ENCODE measurements around the gene CALN1. TPM values are rescaled to one million over a fixed set of nuclear protein-coding genes. Genes with fewer than 3 reads are reported as not detected.

The CALN1 gene
- total and polyA plus RNA-seq, 2 of the 8 experiments (the other 6 are each of a cell fraction or from before 2014, with no cell fraction given), result 6.4 to 15.2 TPM

DNA sequence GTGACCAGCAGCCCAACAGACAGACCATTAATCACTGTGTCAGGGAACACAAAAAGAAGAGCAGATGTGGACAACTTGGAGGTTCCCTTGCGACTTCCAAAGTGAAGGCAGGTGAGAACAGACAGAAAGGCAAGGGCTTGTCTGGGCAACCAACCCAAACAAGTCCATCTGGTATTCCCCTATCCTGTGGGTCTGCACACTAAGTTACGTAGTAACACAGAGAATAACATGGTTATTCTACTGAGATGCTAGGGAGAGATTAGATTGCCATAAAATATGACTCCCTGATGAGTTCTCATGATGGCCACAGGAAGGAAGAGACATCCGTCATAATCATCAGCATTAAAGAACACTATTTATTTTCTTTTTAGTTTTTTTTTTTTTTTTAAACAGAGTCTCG, 252.2 kb downstream of the CALN1 start:
- Histone ChIP-seq H2BK15ac (ENCODE audit: low read length) (no peak overlapping the region), H3K27ac (ENCODE audit: low read depth, low read length) (no peak overlapping the region), H3K9me3 (ENCODE audit: insufficient read depth in 2 of 2, low read depth in 1 of 2, low read length in 1 of 2) (peaks cover 3 to 19% of the 10 kb centered on the region in 2 experiments; a peak in 3 of 4 replicates), H4K91ac (replicated peaks; ENCODE audit: insufficient read length, low read length) (no peak overlapping the region), H2BK12ac (ENCODE audit: low read depth, low read length) (no peak overlapping the region), H4K8ac (ENCODE audit: extremely low read depth, insufficient read depth, low read length) (no peak overlapping the region), H3K23me2 (ENCODE audit: low read depth, low read length) (no peaks in the 10 kb centered on the region; the same call in 1 of the 2 replicates), H2AFZ (ENCODE audit: low read length) (no peak overlapping the region), H2AK5ac (ENCODE audit: low read depth, low read length) (no peak overlapping the region), H3K4ac (replicated peaks; ENCODE audit: insufficient read length, low read depth, low read length) (no peak overlapping the region), H3K4me3 (ENCODE audit: extremely low read depth in 1 of 4, insufficient read depth in 2 of 4, low read depth in 3 of 4, low read length in 4 of 4) (no peak overlapping the region), H2BK5ac (ENCODE audit: low read depth, low read length) (no peak overlapping the region), H3K4me2 (ENCODE audit: insufficient read depth in 1 of 2, low read depth in 2 of 2, low read length in 2 of 2) (no peak overlapping the region), H3K4me1 (replicated peaks in 1 of 4; ENCODE audit: control insufficient read depth in 3 of 4, insufficient read depth in 4 of 4, low read length in 3 of 4) (no peaks in the 10 kb centered on the region), H3K18ac (ENCODE audit: extremely low read depth, low read length) (no peak overlapping the region), H3K14ac (ENCODE audit: insufficient read length) (no peak overlapping the region), H3K56ac (replicated peaks; ENCODE audit: insufficient read length, low read depth, low read length) (no peak overlapping the region), H4K20me1 (replicated peaks in 1 of 2; ENCODE audit: control insufficient read depth in 1 of 2, insufficient read depth in 2 of 2, low read length in 2 of 2) (no peaks in the 10 kb centered on the region), H4K5ac (ENCODE audit: insufficient read length, low read depth, low read length) (no peak overlapping the region), H3K36me3 (ENCODE audit: control insufficient read depth in 2 of 4, insufficient read depth in 4 of 4, low read length in 3 of 4) (no peaks in the 10 kb centered on the region; a peak in 1 of 8 replicates), H3K9ac (replicated peaks in 1 of 4; ENCODE audit: extremely low read depth in 1 of 4, low read depth in 3 of 4, low read length in 3 of 4) (no peak overlapping the region), H3K27me3 (replicated peaks in 1 of 4; ENCODE audit: control insufficient read depth in 3 of 4, extremely low read depth in 1 of 4, insufficient read depth in 3 of 4, low read length in 3 of 4) (no peaks in the 10 kb centered on the region), H3K79me2 (ENCODE audit: control insufficient read depth in 1 of 2, insufficient read depth in 2 of 2, low read length in 2 of 2) (no peaks in the 10 kb centered on the region), H3K23ac (ENCODE audit: insufficient read length) (no peak overlapping the region), H2BK20ac (ENCODE audit: low read length) (no peak overlapping the region), H3K79me1 (ENCODE audit: low read depth, low read length) (peaks cover 3% of the 10 kb centered on the region; the same call in 1 of the 2 replicates), H2BK120ac (replicated peaks; ENCODE audit: low read depth, low read length) (no peak overlapping the region)
- 68% methylated on average over 4 of the region's 4 CpGs; no CpG with 5 or more reads in 1 of the 2 experiments for WGBS, 2 experiments (ENCODE audit: extremely low coverage in 1 of 2, insufficient coverage in 1 of 2, insufficient read length in 1 of 2, insufficient replicate concordance in 2 of 2, low coverage in 1 of 2, low lambda C conversion rate in 2 of 2, missing lambda C conversion rate in 1 of 2)
- no peak for DNase-seq (ENCODE audit: low read depth in 1 of 2, low spot score in 2 of 2)
- POLR2A ChIA-PET (ENCODE audit: partially characterized antibody), result no interaction called here
- FAIRE-seq, result no peak
- CTCF ChIA-PET (ENCODE audit: partially characterized antibody), result interaction anchor here (0.8 to 3.6 kb wide), 8 partner anchors 8 to 234 kb away, joined by 3 to 29 read pairs (median 8); no protein-coding TSS in a partner anchor
- TF ChIP-seq GABPA (IDR thresholded peaks at IDR 0.05; ENCODE audit: borderline replicate concordance, insufficient read depth, low read length) (no peak), HDAC2 (IDR thresholded peaks at IDR 0.05; ENCODE audit: borderline replicate concordance in 1 of 2, low read depth in 2 of 2, low read length in 2 of 2) (no peak), POLR2A (IDR thresholded peaks at IDR 0.05; ENCODE audit: control extremely low read depth in 1 of 2, low read depth in 2 of 2, low read length in 2 of 2) (no peak), TCF12 (IDR thresholded peaks at IDR 0.05; ENCODE audit: low read depth, low read length) (no peak), KDM5A (IDR thresholded peaks at IDR 0.05; ENCODE audit: low read length) (no peak), RAD21 (IDR thresholded peaks at IDR 0.05 in 1 of 2, conservative IDR thresholded peaks at IDR 0.05 in 1 of 2; ENCODE audit: low read depth in 2 of 2, low read length in 2 of 2) (no peak), JUN (IDR thresholded peaks at IDR 0.05; ENCODE audit: low read depth, low read length) (no peak), KDM4A (IDR thresholded peaks at IDR 0.05; ENCODE audit: low read depth, low read length, severe bottlenecking) (no peak), SIRT6 (IDR thresholded peaks at IDR 0.05; ENCODE audit: low read length) (no peak), SAP30 (IDR thresholded peaks at IDR 0.05; ENCODE audit: insufficient read depth, insufficient replicate concordance, low read length) (no peak), GTF2F1 (IDR thresholded peaks at IDR 0.05; ENCODE audit: borderline replicate concordance, low read depth, low read length) (no peak), TBP (IDR thresholded peaks at IDR 0.05; ENCODE audit: low read depth, low read length) (no peak)

All from H1 (cell line).